Eye (tissue), 1 donor: ENCODE results near the gene NKX2-3.

ENCODE experiments used
- DNase-seq: peaks from one replicate; pipeline ENCODE4 v3.0.0-alpha.2; 2015

Gene NKX2-3

GRCh38 chr10:99539120-99539519, 6.4 kb downstream of the NKX2-3 start:
- peak; percentile 13 for DNase-seq

- peak; percentile 14 for DNase-seq
Observed at GRCh38 chr10:99539820-99540219, 7.1 kb downstream of the NKX2-3 start.

GRCh38 chr10:99540306-99540656, 7.5 kb downstream of the NKX2-3 start:
- DNase-seq: peak; percentile 9

- peak; percentile 41 for DNase-seq
Observed at GRCh38 chr10:99540657-99541531, 8.2 kb downstream of the NKX2-3 start.

GRCh38 chr10:99544322-99544721, 11.6 kb downstream of the NKX2-3 start:
- no peak for DNase-seq

- no peak for DNase-seq
Observed at GRCh38 chr10:99548041-99548530, 15.3 kb downstream of the NKX2-3 start.

- peak; percentile 50 for DNase-seq
Observed at GRCh38 chr10:99551158-99551557, 18.4 kb downstream of the NKX2-3 start.

- no peak for DNase-seq
Observed at GRCh38 chr10:99551616-99552015, 18.9 kb downstream of the NKX2-3 start.

DNA sequence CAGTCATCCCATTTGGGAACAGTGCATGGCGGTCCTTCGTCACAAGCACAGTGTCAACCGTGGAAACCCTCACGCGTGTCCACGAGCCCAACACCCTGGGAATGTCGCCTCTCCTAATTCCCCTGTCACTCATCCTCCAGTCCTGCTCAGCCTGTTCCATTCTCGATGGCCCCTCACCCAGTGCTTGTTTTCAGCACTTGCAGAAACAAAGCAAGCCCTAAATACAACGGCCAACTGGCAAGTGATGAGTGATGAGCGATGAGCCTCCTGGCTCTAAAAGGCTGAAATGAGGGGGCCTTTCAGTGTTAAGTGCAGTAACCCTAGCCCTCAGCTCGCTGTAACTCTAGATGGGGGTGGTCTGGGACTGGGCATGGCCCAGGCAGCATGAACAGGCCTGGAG, 22.6 kb downstream of the NKX2-3 start:
- no peak for DNase-seq

DNA sequence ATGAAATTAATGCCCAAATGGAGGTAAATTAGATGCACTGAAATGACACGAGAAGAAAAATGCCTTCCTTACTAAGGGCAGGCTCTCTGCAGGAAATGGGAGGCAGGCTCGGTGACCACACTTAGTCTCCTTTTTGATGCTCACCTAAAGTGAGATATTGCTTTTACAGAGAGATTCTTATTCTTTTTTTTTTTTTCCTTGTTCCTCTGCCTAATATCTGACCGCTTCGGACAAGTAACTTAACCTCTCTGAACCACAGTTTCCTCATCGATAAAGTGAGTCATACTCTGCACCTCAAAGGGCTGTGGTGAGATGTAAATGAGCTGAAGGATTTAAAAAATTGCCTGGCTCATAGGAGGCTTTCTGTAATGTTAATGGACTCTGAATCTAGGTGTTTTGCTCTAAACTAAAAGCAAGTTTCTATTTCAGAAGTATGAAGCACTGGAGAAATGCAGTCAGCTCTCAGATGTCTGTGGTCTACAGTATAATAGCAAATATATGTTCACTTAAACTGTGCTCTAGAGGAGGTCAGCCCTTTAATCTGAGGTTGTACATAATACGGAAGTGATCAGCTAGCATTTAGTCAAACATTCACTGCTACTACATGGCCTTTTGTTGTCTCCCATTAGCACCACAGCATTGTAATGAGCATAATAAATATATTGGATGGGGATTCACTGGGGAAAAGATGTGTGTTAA, 23.2 kb downstream of the NKX2-3 start:
- no peak for DNase-seq

DNA sequence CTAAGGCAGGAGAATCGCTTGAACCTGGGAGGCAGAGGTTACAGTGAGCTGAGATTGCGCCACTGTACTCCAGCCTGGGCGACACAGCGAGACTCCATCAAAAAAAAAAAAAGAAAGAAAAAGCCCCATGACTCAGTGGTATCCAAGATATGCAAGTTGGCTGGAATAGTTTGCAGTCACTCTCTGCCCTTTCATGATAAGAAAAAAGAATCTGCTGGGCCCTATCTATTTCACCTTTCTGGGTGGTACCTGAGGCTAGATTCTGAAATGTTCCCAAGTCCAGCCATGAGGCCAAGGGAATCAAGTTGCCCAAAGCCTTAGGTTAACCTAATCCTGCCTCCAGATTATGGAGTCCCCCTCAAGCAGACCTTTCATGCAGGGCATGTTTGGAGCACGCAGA, 24.3 kb downstream of the NKX2-3 start:
- no peak for DNase-seq

DNA sequence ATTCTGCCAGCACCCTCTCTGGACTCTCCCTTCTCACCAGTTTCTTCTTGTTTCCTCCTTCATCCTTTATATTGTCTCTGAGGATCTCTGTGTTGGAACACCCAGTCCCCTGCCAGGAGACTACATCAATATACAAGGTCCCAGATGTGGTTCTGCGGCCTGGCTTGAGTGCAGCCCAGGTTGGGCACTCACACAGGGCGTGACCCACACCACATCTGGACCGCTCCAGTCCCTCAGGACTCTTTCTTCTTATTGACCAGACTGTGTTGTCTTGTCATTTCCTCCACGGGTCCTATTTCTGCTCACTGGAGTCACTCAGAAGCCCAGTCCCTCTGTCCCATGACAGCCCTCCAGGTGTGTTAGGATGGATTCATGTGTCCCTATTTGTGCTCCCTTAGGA, 26.0 kb downstream of the NKX2-3 start:
- DNase-seq: no peak

DNA sequence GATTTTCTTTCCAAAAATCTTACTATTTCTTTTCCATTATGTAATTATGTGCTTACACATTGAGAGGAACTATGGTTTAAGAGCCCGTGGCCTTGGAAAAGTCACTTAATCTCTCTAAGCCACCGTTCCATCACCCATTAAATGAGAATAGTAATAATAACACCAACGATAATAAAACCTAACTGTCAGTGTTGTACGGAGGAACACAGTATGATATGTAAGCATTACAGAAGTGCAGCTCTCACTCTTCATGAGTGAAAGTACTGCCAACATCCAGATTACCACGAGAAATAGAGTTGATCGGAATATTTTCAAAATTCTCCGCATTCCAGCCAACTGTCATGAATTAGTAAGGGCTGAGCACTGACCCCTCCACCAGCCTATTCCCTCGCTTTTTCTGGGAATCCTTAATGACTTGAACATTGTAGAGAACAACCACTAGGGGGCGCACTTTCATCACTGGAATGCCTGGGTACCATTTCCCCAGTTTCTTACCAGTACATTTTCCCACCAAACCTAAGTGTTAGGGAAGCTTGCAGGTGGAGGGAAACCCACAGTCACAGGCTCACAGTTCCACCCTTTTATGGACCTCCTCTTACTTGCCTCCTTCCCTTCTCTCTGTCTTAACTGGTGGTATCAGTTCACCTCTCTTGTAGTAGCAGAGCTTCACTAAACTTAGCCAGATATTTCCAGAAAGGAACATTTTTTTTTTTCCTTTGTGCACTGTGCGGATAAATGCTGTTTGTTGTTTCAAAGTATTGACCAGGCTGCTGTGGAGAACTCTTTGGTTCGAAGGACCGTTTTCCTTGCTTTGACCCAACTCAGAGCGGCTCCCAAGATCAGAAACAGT, 27.8 kb downstream of the NKX2-3 start:
- DNase-seq: peak; percentile 77

DNA sequence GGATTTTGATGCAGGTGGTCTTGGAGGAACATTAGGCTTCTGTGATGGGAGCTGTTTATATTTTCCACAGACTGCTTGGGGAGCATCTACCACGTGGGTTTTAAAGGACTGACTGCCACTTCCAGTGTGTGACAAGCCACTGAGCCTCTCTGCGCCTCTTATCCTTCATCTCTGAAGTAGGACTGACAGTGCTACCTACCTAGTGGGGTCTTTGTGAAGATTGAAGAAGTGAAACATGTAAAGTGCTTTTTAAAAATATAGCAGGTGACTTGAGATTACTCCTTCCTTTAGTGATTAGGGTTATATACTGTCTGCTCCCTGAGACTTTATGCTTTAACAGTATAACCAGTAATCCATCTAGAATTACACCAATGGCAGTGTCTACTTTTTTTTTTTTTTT, 29.9 kb downstream of the NKX2-3 start:
- no peak for DNase-seq

DNA sequence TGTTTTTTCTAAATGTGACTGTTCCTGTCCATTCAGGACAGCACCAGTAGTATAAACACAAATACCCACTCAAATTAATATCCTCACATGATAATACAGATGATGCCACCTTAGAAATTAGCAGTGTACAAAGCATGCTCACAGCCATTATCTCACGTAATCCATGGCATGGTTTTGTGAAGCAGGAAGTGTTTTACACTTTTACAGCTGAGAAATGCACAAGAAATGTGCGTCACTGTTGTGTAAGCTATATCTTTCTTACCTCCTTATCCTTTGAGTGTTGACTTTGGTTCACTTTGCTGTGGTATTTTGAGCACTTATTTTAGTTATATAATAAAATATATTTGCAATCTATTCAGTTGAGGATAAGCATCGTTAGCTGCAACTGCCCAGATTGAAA, 31.6 kb downstream of the NKX2-3 start:
- DNase-seq: no peak

GRCh38 chr10:99565166-99565565, 32.4 kb downstream of the NKX2-3 start:
- DNase-seq: no peak

DNA sequence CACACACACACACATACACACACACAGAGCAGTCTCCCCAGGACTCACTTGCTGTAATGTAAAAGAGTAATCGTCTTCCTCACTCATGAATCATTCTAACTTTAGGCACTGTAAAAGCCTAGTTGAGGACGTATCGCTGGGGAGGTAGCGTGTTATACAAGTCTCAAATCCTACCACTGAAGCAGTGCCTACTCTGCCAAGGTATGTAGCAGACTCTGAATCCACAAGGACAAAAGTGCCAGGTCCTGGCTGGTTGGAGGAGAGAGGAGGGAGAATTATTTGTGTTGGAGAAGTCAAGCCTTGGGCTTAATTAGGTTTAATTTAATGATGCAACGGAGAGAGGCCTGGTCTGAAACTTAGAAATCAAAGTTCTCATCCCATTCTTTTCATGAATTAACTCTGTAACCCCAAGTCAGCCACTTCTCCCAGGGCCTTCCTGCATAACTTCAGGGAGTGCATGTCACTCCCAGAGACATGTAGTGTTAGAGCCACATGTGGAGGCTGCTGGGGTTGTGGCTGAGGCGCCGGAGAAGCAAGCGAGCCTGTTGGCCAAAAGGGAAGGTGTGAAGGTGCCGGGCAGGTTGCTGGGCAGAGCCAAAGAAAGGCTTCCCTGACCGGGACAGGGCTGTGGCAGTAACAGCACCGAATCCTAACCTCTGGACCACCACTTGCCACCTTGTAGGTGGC, 36.7 kb downstream of the NKX2-3 start:
- DNase-seq: no peak

DNA sequence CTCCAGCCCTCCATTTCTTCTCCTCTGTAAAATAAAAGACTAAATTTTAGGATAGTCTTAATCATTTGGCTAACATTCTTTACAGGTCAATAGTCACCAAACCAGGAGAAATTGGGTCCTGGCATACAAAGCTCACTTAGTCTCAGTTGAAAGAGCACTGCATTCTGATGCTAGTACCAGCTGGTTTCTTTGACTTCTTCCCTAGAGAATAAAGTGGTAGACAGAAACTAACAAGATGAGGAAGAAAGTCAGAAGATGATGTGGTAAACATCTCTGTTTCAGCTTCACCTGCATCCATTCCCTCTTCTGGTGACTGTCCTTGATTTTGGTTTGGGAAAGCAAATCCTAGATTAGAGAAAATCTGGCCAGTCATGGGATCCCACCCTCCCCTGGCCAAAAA, 37.2 kb downstream of the NKX2-3 start:
- no peak for DNase-seq

- no peak for DNase-seq
Observed at GRCh38 chr10:99571816-99572215, 39.1 kb downstream of the NKX2-3 start.

DNA sequence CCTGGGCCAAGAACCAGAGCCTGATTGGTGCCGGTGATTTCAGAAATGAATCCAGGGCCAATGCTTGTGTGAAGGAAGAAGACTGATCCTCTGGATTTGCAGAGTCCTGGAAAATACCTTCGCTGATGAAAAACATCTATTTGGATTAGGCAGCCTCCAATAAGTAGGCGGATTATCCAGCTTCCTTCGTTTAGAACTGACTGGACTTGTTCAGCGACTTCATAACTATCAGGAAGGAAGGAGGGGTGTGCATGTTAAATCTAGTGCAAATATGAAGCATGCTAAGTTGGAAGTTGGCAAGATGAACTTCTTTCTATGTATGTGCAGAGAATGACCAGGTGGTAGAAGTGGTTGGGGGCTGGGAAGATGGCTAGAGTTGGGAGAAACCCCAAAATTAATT, 41.0 kb downstream of the NKX2-3 start:
- DNase-seq: peak; percentile 19

DNA sequence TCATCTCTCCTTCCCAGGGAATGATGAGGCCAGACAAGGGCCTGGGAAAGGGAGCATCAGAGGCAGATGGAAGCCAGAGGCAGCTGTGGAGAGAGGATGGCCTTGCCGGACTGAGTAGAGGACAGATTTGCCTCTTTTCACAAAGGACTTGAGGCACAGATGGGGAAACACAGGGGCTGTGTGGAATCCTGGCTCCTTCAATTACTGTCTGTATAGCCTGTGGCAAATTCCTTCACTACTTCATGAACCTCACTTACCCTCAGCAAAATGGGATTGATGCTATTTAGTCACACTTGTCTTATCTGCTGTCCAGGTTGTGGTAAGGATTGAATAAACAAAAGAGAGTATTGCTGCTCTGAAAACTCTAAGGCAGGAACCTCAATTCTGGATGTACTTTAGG, 47.2 kb downstream of the NKX2-3 start:
- no peak for DNase-seq

DNA sequence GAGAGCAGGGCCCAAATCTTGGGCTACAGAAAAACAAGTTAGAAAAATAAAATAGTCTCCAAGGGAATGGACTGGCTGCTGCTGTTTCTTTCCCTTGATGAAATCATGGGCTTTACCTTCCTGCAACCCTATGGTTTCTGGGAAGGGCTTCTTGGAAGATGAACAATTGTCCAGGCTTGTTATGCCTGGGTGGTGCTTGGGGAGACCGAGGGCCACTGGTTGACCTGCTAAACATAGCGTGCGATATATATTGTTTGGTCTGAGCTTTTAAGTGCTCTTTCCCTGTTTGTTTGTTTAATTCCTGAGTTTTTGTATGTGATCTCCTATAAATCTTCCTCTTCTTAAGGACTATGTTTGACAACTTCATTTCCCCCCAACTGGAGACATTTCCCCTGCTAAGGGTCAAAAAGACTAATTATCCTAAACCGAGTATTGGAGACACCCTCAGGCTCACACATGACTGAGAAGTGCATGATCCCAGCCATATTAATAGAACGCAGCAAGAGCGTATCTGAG, 49.6 kb downstream of the NKX2-3 start:
- no peak for DNase-seq
